OCI-LY7 (cell line): ENCODE data around the gene CCL15. TPM values are rescaled to one million over a fixed set of nuclear protein-coding genes. Genes with fewer than 3 reads are reported as not detected.

Experiments
- BruUV-seq: library from RNA; stranded (reverse); fragments of 400-500 nt; replicated peaks from 2 replicates; lab custom pipeline; 2021; lab: Mats Ljungman, UMichigan
- CTCF ChIA-PET: fragments of 300-600 bp; sonication (Branson Sonifier 250); formaldehyde crosslinking; loops from one replicate; lab custom pipeline; 2022; ENCODE audit warnings: antibody characterized with exemption; ENCODE audit not compliant: unreplicated experiment; lab: Charles Lee
- POLR2A ChIA-PET: fragments of 300-600 bp; sonication (Branson Sonifier 250); formaldehyde crosslinking; loops from one replicate; lab custom pipeline; 2022; ENCODE audit warnings: antibody characterized with exemption; lab: Charles Lee
- DNase-seq: peaks from one replicate; pipeline ENCODE4 v3.0.0-alpha.2; 2015; ENCODE audit warnings: low spot score
- H2AFZ ChIP-seq: fragments of 200-600 bp; sonication (generic), shearing (Covaris generic); 2 replicates; pipeline ENCODE4 v1.6.1; 2014; ENCODE audit warnings: mild to moderate bottlenecking, antibody characterized with exemption, low read length, moderate library complexity
- H3K27ac ChIP-seq: fragments of 200-600 bp; sonication (generic); 2 replicates; pipeline ENCODE4 v1.5.1; 2014; ENCODE audit warnings: mixed run types, low read depth, mild to moderate bottlenecking, moderate library complexity, low read length, inconsistent platforms; ENCODE audit not compliant: poor library complexity, severe bottlenecking
- H3K36me3 ChIP-seq: fragments of 200-600 bp; sonication (generic); 2 replicates; pipeline ENCODE4 v1.6.1; 2014; ENCODE audit warnings: mild to moderate bottlenecking, antibody characterized with exemption, low read length, moderate library complexity, mixed read lengths; ENCODE audit not compliant: insufficient read depth
- H3K4me1 ChIP-seq: fragments of 200-600 bp; sonication (generic); 2 replicates; pipeline ENCODE4 v1.5.1; 2014; ENCODE audit warnings: mild to moderate bottlenecking, low read length; ENCODE audit not compliant: insufficient read depth, poor library complexity, severe bottlenecking
- H3K4me2 ChIP-seq: fragments of 200-600 bp; sonication (generic); 2 replicates; pipeline ENCODE4 v1.6.1; 2014; ENCODE audit warnings: mild to moderate bottlenecking, low read length
- H3K4me3 ChIP-seq: fragments of 200-600 bp; sonication (generic); 2 replicates; pipeline ENCODE4 v1.5.1; 2014; ENCODE audit warnings: mild to moderate bottlenecking, low read depth, low read length; ENCODE audit not compliant: poor library complexity, severe bottlenecking
- H3K79me2 ChIP-seq: fragments of 200-600 bp; sonication (generic); 2 replicates; pipeline ENCODE4 v1.6.1; 2016; ENCODE audit warnings: low read depth, mild to moderate bottlenecking, low read length, moderate library complexity, mixed read lengths; ENCODE audit not compliant: insufficient read depth
- H3K9me2 ChIP-seq: fragments of 200-600 bp; sonication (generic); 2 replicates; pipeline ENCODE4 v1.6.1; 2016; ENCODE audit warnings: mild to moderate bottlenecking, low read length, mixed read lengths; ENCODE audit not compliant: insufficient read depth
- H3K9me3 ChIP-seq: fragments of 200-600 bp; sonication (generic); 2 replicates; pipeline ENCODE4 v1.6.1; 2014; ENCODE audit warnings: mild to moderate bottlenecking, mixed run types, low read length, mixed read lengths
- H4K20me1 ChIP-seq: fragments of 200-600 bp; sonication (generic); 2 replicates; pipeline ENCODE4 v1.6.1; 2014; ENCODE audit warnings: mild to moderate bottlenecking, antibody characterized with exemption, low read length, moderate library complexity, mixed read lengths; ENCODE audit not compliant: insufficient read depth
- EZH2phosphoT487 ChIP-seq: fragments of 200-600 bp; sonication (generic); IDR thresholded peaks from 2 replicates; pipeline ENCODE4 v1.6.1; 2018; ENCODE audit warnings: low read depth, borderline replicate concordance, mild to moderate bottlenecking, mixed run types, antibody characterized with exemption, low read length, moderate library complexity, mixed read lengths
- intact Hi-C: fragments of 100-400 bp; cut with micrococcal nuclease; formaldehyde crosslinking; loops from one replicate; pipeline ENCODE4 v1.10.0; 2022; ENCODE audit not compliant: unreplicated experiment
- total RNA-seq, 2 experiments: library from RNA; depleted of rRNA in 1 of 2; stranded (reverse); fragments of >200 nt in 1 of 2; shearing (Covaris generic) in 1 of 2; gene quantifications; 2 replicates each; pipeline ENCODE4 v1.2.3, GENCODE V29; 2014 to 2022
- TF ChIP-seq, protein P1 (sequence below): fragments of 200-600 bp; sonication (generic); conservative IDR thresholded peaks from 2 replicates; pipeline ENCODE4 v1.5.1; 2014; ENCODE audit warnings: mild to moderate bottlenecking, antibody characterized with exemption, low read length, moderate library complexity, mixed read lengths

CCL15 gene
- total RNA-seq, 2 experiments from 2014 or later: not detected

DNA sequence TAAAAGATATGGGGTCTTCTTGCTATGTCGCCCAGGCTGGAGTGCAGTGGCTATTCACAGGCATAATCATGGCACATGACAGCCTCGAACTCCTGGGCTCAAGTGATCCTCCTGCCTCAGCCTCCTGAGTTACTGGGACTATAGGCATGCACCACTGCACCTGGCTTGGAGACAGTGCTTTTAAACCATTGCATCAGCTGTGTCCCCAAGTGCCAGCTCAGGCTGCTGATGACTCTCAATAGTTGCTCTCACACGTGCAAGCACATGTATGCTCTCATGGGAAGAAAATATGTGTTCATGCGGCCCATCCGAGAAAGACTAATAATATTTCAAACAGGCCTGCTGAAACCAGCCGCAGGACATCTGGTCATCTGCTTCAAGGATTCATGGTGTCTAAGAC, 28.8 kb downstream of the CCL15 start:
- Histone ChIP-seq H4K20me1 (no peaks in the 10 kb centered on the region), H3K79me2 (no peaks in the 10 kb centered on the region), H3K4me3 (no peak overlapping the region), H3K9me3 (no peaks in the 10 kb centered on the region), H3K4me1 (no peaks in the 10 kb centered on the region), H3K4me2 (no peak overlapping the region), H3K27ac (no peak overlapping the region), H2AFZ (no peak overlapping the region), H3K9me2 (no peaks in the 10 kb centered on the region), H3K36me3 (no peaks in the 10 kb centered on the region)
- POLR2A ChIA-PET: interaction anchor here (0.6 kb wide), 1 partner anchor 225 kb away, joined by 3 read pairs; no protein-coding TSS in a partner anchor
- no peak for DNase-seq
- no TSS peak for BruUV-seq
- CTCF ChIA-PET: no interaction called here
- intact Hi-C loops: loop anchor here (10.0 kb wide), 1 partner anchor 102 kb away; no protein-coding TSS in a partner anchor
- TF ChIP-seq, protein P1, sequence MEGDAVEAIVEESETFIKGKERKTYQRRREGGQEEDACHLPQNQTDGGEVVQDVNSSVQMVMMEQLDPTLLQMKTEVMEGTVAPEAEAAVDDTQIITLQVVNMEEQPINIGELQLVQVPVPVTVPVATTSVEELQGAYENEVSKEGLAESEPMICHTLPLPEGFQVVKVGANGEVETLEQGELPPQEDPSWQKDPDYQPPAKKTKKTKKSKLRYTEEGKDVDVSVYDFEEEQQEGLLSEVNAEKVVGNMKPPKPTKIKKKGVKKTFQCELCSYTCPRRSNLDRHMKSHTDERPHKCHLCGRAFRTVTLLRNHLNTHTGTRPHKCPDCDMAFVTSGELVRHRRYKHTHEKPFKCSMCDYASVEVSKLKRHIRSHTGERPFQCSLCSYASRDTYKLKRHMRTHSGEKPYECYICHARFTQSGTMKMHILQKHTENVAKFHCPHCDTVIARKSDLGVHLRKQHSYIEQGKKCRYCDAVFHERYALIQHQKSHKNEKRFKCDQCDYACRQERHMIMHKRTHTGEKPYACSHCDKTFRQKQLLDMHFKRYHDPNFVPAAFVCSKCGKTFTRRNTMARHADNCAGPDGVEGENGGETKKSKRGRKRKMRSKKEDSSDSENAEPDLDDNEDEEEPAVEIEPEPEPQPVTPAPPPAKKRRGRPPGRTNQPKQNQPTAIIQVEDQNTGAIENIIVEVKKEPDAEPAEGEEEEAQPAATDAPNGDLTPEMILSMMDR: no peak
- TF ChIP-seq EZH2phosphoT487: no peak

DNA sequence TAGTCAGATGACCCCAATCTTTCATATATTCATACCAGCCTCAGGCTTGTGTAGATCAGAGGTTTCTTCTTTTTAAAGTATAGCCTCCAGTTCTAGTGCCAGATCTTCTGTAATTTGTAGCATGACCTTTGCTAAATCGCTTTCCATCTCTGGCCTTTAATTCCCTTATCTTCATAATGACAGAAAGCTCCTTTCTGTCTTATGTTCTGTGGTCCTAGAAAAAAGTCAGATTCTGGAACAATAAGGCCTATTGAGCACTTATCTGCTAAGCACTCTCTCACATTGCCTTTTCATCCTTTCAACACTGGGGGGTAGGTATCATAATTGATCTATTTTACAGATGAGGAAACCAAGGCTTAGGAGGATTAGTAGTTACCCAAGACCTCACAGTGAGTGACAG, 29.3 kb downstream of the CCL15 start:
- Histone ChIP-seq H3K4me1 (no peaks in the 10 kb centered on the region), H3K9me2 (no peaks in the 10 kb centered on the region), H3K4me2 (no peak overlapping the region), H3K4me3 (no peak overlapping the region), H4K20me1 (no peaks in the 10 kb centered on the region), H3K36me3 (no peaks in the 10 kb centered on the region), H3K9me3 (no peaks in the 10 kb centered on the region), H3K27ac (no peak overlapping the region), H3K79me2 (no peaks in the 10 kb centered on the region), H2AFZ (no peak overlapping the region)
- intact Hi-C loops: loop anchor here (10.0 kb wide), 1 partner anchor 103 kb away; no protein-coding TSS in a partner anchor
- CTCF ChIA-PET: no interaction called here
- DNase-seq: no peak
- BruUV-seq: no TSS peak
- POLR2A ChIA-PET: interaction anchor here (0.6 kb wide), 1 partner anchor 175 kb away, joined by 3 read pairs; no protein-coding TSS in a partner anchor
- TF ChIP-seq EZH2phosphoT487: no peak
- TF ChIP-seq, protein P1: no peak
